ENCODE results near the gene ADGRB2.

- no peak for TF ChIP-seq CTCF (IDR thresholded peaks at IDR 0.05)
- no peak for TF ChIP-seq POLR2AphosphoS5 (IDR thresholded peaks at IDR 0.05)
Observed at GRCh38 chr1:31697369-31697984, 66.7 kb downstream of the ADGRB2 start.
